ENCODE data around the gene DNASE1L1.

Gene DNASE1L1

GRCh38 chrX:154441984-154442707 lies 33.1 kb upstream of the DNASE1L1 start:
- Histone ChIP-seq H3K4me2 (ENCODE audit: low read length) (no peak overlapping the region), H3K4me3 (ENCODE audit: low read depth, low read length, poor library complexity, severe bottlenecking) (no peak overlapping the region), H3K9me2 (ENCODE audit: low read depth, low read length) (no peaks in the 10 kb centered on the region), H3K9ac (ENCODE audit: low read length) (no peak overlapping the region), H2AFZ (ENCODE audit: low read length) (no peak overlapping the region), H3F3A (ENCODE audit: insufficient read depth, low read length) (no peaks in the 10 kb centered on the region), H3K9me3 (ENCODE audit: low read length) (no peaks in the 10 kb centered on the region), H3K27ac (ENCODE audit: low read depth, low read length, poor library complexity, severe bottlenecking) (no peak overlapping the region), H3K36me3 (ENCODE audit: insufficient read depth, low read length) (peaks cover 20% of the 10 kb centered on the region), H4K20me1 (ENCODE audit: insufficient read depth, low read length) (no peaks in the 10 kb centered on the region), H3K4me1 (ENCODE audit: insufficient read depth, low read length, severe bottlenecking) (peaks cover 32% of the 10 kb centered on the region), H3K27me3 (ENCODE audit: insufficient read depth, low read length) (no peaks in the 10 kb centered on the region), H3K79me2 (ENCODE audit: insufficient read depth, low read length) (peaks cover 7% of the 10 kb centered on the region; the same call in 1 of the 2 replicates)
- no peak for TF ChIP-seq EZH2 (IDR thresholded peaks at IDR 0.05; ENCODE audit: borderline replicate concordance, low read length)
- TF ChIP-seq, protein P1, sequence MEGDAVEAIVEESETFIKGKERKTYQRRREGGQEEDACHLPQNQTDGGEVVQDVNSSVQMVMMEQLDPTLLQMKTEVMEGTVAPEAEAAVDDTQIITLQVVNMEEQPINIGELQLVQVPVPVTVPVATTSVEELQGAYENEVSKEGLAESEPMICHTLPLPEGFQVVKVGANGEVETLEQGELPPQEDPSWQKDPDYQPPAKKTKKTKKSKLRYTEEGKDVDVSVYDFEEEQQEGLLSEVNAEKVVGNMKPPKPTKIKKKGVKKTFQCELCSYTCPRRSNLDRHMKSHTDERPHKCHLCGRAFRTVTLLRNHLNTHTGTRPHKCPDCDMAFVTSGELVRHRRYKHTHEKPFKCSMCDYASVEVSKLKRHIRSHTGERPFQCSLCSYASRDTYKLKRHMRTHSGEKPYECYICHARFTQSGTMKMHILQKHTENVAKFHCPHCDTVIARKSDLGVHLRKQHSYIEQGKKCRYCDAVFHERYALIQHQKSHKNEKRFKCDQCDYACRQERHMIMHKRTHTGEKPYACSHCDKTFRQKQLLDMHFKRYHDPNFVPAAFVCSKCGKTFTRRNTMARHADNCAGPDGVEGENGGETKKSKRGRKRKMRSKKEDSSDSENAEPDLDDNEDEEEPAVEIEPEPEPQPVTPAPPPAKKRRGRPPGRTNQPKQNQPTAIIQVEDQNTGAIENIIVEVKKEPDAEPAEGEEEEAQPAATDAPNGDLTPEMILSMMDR (IDR thresholded peaks at IDR 0.05; ENCODE audit: low read length), result no peak

GRCh38 chrX:154441564-154441963 lies 32.5 kb upstream of the DNASE1L1 start:
- no peaks in the 10 kb centered on the region for H3K9me3 ChIP-seq (ENCODE audit: low read length)
- H3K27me3 ChIP-seq (ENCODE audit: insufficient read depth, low read length), result no peaks in the 10 kb centered on the region
- peaks cover 32% of the 10 kb centered on the region for H3K4me1 ChIP-seq (ENCODE audit: insufficient read depth, low read length, severe bottlenecking)
- H3K79me2 ChIP-seq (ENCODE audit: insufficient read depth, low read length), result peaks cover 7% of the 10 kb centered on the region; the same call in 1 of the 2 replicates
- H3K27ac ChIP-seq (ENCODE audit: low read depth, low read length, poor library complexity, severe bottlenecking), result no peak overlapping the region
- no peaks in the 10 kb centered on the region for H3F3A ChIP-seq (ENCODE audit: insufficient read depth, low read length)
- no peaks in the 10 kb centered on the region for H3K9me2 ChIP-seq (ENCODE audit: low read depth, low read length)
- TF ChIP-seq EZH2 (IDR thresholded peaks at IDR 0.05; ENCODE audit: borderline replicate concordance, low read length), result no peak
- TF ChIP-seq, protein P1 (IDR thresholded peaks at IDR 0.05; ENCODE audit: low read length), result no peak
- no peak overlapping the region for H3K4me3 ChIP-seq (ENCODE audit: low read depth, low read length, poor library complexity, severe bottlenecking)
- H2AFZ ChIP-seq (ENCODE audit: low read length), result no peak overlapping the region
- H4K20me1 ChIP-seq (ENCODE audit: insufficient read depth, low read length), result no peaks in the 10 kb centered on the region
- no peak overlapping the region for H3K9ac ChIP-seq (ENCODE audit: low read length)
- no peak overlapping the region for H3K4me2 ChIP-seq (ENCODE audit: low read length)
- peaks cover 20% of the 10 kb centered on the region for H3K36me3 ChIP-seq (ENCODE audit: insufficient read depth, low read length)

- TF ChIP-seq EZH2 (IDR thresholded peaks at IDR 0.05; ENCODE audit: borderline replicate concordance, low read length), result no peak
- TF ChIP-seq, protein P1 (IDR thresholded peaks at IDR 0.05; ENCODE audit: low read length), result no peak
- Histone ChIP-seq H4K20me1 (ENCODE audit: insufficient read depth, low read length) (no peaks in the 10 kb centered on the region), H3K9ac (ENCODE audit: low read length) (no peak overlapping the region), H3F3A (ENCODE audit: insufficient read depth, low read length) (no peaks in the 10 kb centered on the region), H3K36me3 (ENCODE audit: insufficient read depth, low read length) (peaks cover 20% of the 10 kb centered on the region), H3K9me2 (ENCODE audit: low read depth, low read length) (no peaks in the 10 kb centered on the region), H3K4me2 (ENCODE audit: low read length) (no peak overlapping the region), H3K79me2 (ENCODE audit: insufficient read depth, low read length) (peaks cover 7% of the 10 kb centered on the region; the same call in 1 of the 2 replicates), H2AFZ (ENCODE audit: low read length) (no peak overlapping the region), H3K27me3 (ENCODE audit: insufficient read depth, low read length) (no peaks in the 10 kb centered on the region), H3K4me3 (ENCODE audit: low read depth, low read length, poor library complexity, severe bottlenecking) (no peak overlapping the region), H3K4me1 (ENCODE audit: insufficient read depth, low read length, severe bottlenecking) (peaks cover 36% of the 10 kb centered on the region), H3K27ac (ENCODE audit: low read depth, low read length, poor library complexity, severe bottlenecking) (no peak overlapping the region), H3K9me3 (ENCODE audit: low read length) (no peaks in the 10 kb centered on the region)
Observed at GRCh38 chrX:154440623-154441357, 31.7 kb upstream of the DNASE1L1 start.

Measured in OCI-LY1 (cell line).